Adrenal gland (tissue), 12 donors: ENCODE measurements around the gene SPRY1. TPM values are rescaled to one million over a fixed set of nuclear protein-coding genes. Genes with fewer than 3 reads are reported as not detected.
A peak's percentile ranks its signal among the peaks of the same experiment; 100 is the strongest.

Experiments
- DNase-seq, 7 donors: peaks; one replicate each; pipeline ENCODE4 v3.0.0-alpha.2; 2019 to 2020
- H3K27ac ChIP-seq, 5 donors: fragments of 200-600 bp; sonication (generic) in 4 of 5; 1 replicate in 3 of 5; 2 replicates in 2 of 5; pipeline versions ENCODE4 v1.5.1 to v1.8.0; 2016 to 2020; ENCODE audit warnings: mild to moderate bottlenecking in 1 of 5
- H3K27me3 ChIP-seq: fragments of 200-600 bp; 2 replicates; pipeline ENCODE4 v1.8.0; 2021
- H3K36me3 ChIP-seq, 2 donors: fragments of 200-600 bp; replicated peaks in 1 of 2; 1 replicate in 1 of 2; 2 replicates in 1 of 2; pipeline versions ENCODE4 v1.5.1 to v1.8.0; 2018 to 2022
- H3K4me1 ChIP-seq, 2 donors: fragments of 200-600 bp; replicated peaks in 1 of 2; 1 replicate in 1 of 2; 2 replicates in 1 of 2; pipeline versions ENCODE4 v1.5.1 to v1.8.0; 2018 to 2021
- H3K4me3 ChIP-seq, 4 donors: fragments of 200-600 bp; sonication (generic) in 3 of 4; one replicate each; pipeline ENCODE4 v1.5.1; 2016 to 2018
- H3K9me3 ChIP-seq, 3 donors: fragments of 200-600 bp; sonication (generic) in 1 of 3; replicated peaks in 1 of 3; 1 replicate in 2 of 3; 2 replicates in 1 of 3; pipeline versions ENCODE4 v1.5.1 to v1.8.0; 2016 to 2021
- POLR2A ChIP-seq, 2 donors: fragments of 450-650 bp; IDR thresholded peaks; one replicate each; pipeline ENCODE4 v1.6.1; 2017; ENCODE audit warnings: antibody characterized with exemption in 2 of 2, mild to moderate bottlenecking in 2 of 2, moderate library complexity in 1 of 2
- WGBS, 4 donors: extraction: QIAGEN DNeasy Blood & Tissue Kit in 2 of 4; methylation state at CpG; one replicate each; pipeline versions ENCODE4 v1.1.5 to v1.1.7; 2013 to 2017; 5-methylcytosine and 5-hydroxymethylcytosine counted together
- intact Hi-C, 2 donors: fragments of 100-400 bp; cut with DNase I; formaldehyde crosslinking; loops; one replicate each; pipeline versions ENCODE4 v1.14.1 to v1.15.0; 2022 to 2023
- polyA plus RNA-seq, 3 donors: library from polyadenylated mRNA; stranded (reverse); fragments of 200-250 nt in 2 of 3; fragments of 350-450 nt in 1 of 3; fragmentation: Illumina TruSeq in 1 of 3; extraction: RNeasy Lipid Tissue Mini Kit (QIAGEN cat#74804) in 1 of 3; gene quantifications; one replicate each; pipeline ENCODE4 v1.2.3, GENCODE V29; 2013 to 2014
- total RNA-seq, 9 donors: library from RNA; depleted of rRNA in 4 of 9; stranded (reverse); fragments of >200 nt in 4 of 9; fragments of 120-200 nt in 1 of 9; fragmentation: NEBNext Ultra II Directional in 1 of 9; extraction: Animal tissue kit (Norgen Biotek cat#: 25700) in 1 of 9; gene quantifications; one replicate each; pipeline versions ENCODE4 v1.1.0 to v1.2.4, GENCODE V29; 2013 to 2023
- TF ChIP-seq, protein P1 (sequence below), 6 experiments: fragments of 450-650 bp in 4 of 6; fragments of 200-600 bp in 2 of 6; sonication (generic) in 1 of 6; IDR thresholded peaks; 1 replicate in 5 of 6; 2 replicates in 1 of 6; pipeline versions ENCODE4 v1.5.1 to v1.8.0; 2016 to 2021; ENCODE audit warnings: antibody characterized with exemption in 6 of 6, mild to moderate bottlenecking in 2 of 6, moderate library complexity in 1 of 6
- donor health status: healthy with polysubstance abuse.
- donor health status: Bipolar disorder and iron deficiency.
- donor health status: DM: yes; HTN: yes; CAD: no.
- donor health status: DM: no; HTN: no; CAD: no.
- donor health status: DM: no; HTN: no; CAD: no.
- donor health status: DM: yes; HTN: yes; CAD: no.

The SPRY1 gene
- total and polyA plus RNA-seq, 12 donors = 12.6 to 95.6 (median 57.4) TPM

DNA sequence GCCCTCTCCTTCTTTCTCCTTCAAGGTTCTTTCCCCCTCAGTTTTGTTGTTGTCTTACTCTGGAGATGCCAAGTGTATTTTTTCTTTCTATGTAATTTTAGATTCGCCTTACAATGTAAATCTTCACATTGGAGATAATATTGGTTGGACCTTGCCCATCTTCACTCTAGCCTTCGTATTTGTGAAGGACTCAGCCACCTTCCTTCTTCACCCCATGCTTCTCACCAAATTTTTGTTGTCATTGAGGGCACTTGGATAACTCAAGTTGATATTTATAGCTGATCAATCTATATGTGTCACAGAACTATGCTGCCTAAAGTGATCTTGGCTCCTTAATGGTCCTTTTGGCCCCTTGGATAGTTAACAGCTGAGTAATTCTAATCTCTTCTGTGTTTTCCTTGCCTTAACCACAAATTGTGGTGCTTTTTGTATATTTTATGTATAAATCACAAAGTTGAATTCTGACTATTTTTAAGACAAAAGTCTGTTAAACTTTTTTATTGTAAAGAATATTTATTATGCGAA, 6.5 kb downstream of the SPRY1 start:
- Histone ChIP-seq H3K4me3 (peak overlapping the region in 1 of 4 donors; percentile 84), H3K36me3 (peaks cover 0 to 18% of the 10 kb centered on the region in 2 donors), H3K4me1 (peaks cover 0 to 15% of the 10 kb centered on the region in 2 donors), H3K27me3 (no peaks in the 10 kb centered on the region), H3K27ac (peak overlapping the region in 1 of 5 donors; percentile 9), H3K9me3 (no peaks in the 10 kb centered on the region)
- intact Hi-C loops = loop anchor here in 1 of 2 donors (10.0 kb wide), 2 partner anchors 252 to 712 kb away; no protein-coding TSS in a partner anchor
- DNase-seq = no peak
- no peak for TF ChIP-seq POLR2A (IDR thresholded peaks at IDR 0.05)
- TF ChIP-seq, protein P1, sequence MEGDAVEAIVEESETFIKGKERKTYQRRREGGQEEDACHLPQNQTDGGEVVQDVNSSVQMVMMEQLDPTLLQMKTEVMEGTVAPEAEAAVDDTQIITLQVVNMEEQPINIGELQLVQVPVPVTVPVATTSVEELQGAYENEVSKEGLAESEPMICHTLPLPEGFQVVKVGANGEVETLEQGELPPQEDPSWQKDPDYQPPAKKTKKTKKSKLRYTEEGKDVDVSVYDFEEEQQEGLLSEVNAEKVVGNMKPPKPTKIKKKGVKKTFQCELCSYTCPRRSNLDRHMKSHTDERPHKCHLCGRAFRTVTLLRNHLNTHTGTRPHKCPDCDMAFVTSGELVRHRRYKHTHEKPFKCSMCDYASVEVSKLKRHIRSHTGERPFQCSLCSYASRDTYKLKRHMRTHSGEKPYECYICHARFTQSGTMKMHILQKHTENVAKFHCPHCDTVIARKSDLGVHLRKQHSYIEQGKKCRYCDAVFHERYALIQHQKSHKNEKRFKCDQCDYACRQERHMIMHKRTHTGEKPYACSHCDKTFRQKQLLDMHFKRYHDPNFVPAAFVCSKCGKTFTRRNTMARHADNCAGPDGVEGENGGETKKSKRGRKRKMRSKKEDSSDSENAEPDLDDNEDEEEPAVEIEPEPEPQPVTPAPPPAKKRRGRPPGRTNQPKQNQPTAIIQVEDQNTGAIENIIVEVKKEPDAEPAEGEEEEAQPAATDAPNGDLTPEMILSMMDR (IDR thresholded peaks at IDR 0.05) = no peak
- 73 to 85% (median 82%) methylated on average over 3 of the region's 3 CpGs for WGBS, 4 donors

GRCh38 chr4:123404533-123404932, 7.9 kb downstream of the SPRY1 start:
- H3K4me1 ChIP-seq = peaks cover 0 to 15% of the 10 kb centered on the region in 2 donors
- no peaks in the 10 kb centered on the region for H3K9me3 ChIP-seq
- peak overlapping the region in 1 of 5 donors; percentile 44 for H3K27ac ChIP-seq
- H3K36me3 ChIP-seq = peaks cover 0 to 18% of the 10 kb centered on the region in 2 donors
- H3K27me3 ChIP-seq = no peaks in the 10 kb centered on the region
- H3K4me3 ChIP-seq = peak overlapping the region in 1 of 4 donors; percentile 84
- WGBS, 4 donors = 78 to 85% (median 83%) methylated on average over 4 of the region's 4 CpGs
- DNase-seq = no peak
- intact Hi-C loops = loop anchor here in 1 of 2 donors (10.0 kb wide), 2 partner anchors 250 to 710 kb away; no protein-coding TSS in a partner anchor
- TF ChIP-seq, protein P1 (IDR thresholded peaks at IDR 0.05) = no peak
- no peak for TF ChIP-seq POLR2A (IDR thresholded peaks at IDR 0.05)

DNA sequence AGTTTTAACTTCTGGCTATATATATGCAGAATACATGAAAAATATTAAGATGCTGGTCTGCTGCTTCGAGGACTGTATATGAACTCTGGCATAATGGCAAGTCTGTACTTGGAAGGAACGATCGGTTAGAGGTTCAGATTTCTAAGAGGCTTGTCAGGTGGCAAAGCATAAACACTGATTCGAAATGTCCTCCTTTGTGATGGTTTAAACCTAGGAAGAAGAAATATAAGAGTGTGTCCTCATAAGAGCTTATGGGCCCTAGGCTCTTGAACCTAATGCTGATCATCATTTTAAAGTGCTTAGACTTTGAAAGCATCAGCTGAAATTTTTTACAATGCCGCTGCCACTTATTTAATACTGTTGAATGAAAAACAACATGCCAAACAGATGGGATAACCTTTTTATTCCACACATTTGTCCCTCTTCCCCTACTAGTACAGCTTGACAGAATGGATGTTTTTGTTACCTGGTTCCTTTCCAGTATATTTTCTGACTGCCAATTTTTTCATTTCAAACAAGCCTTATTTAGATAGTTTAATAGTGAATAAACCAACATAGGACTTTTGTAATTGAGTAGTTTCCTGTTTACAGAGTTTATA, 8.8 kb downstream of the SPRY1 start:
- WGBS, 4 donors = 69 to 82% (median 80%) methylated on average over 5 of the region's 5 CpGs
- intact Hi-C loops = loop anchor here in 1 of 2 donors (10.0 kb wide), 2 partner anchors 249 to 709 kb away; no protein-coding TSS in a partner anchor
- peaks cover 0 to 18% of the 10 kb centered on the region in 2 donors for H3K36me3 ChIP-seq
- peak overlapping the region in 2 of 5 donors; percentile 2 to 44 for H3K27ac ChIP-seq
- H3K9me3 ChIP-seq = no peaks in the 10 kb centered on the region
- no peak for DNase-seq
- H3K27me3 ChIP-seq = no peaks in the 10 kb centered on the region
- peak overlapping the region in 1 of 4 donors; percentile 84 for H3K4me3 ChIP-seq
- TF ChIP-seq, protein P1 (IDR thresholded peaks at IDR 0.05) = no peak
- TF ChIP-seq POLR2A (IDR thresholded peaks at IDR 0.05) = no peak
- peaks cover 0 to 15% of the 10 kb centered on the region in 2 donors for H3K4me1 ChIP-seq

GRCh38 chr4:123406872-123407271, 10.3 kb downstream of the SPRY1 start:
- DNase-seq = no peak
- no peak overlapping the region for H3K27ac ChIP-seq
- TF ChIP-seq POLR2A (IDR thresholded peaks at IDR 0.05) = no peak
- TF ChIP-seq, protein P1 (IDR thresholded peaks at IDR 0.05) = no peak
- 90 to 92% (median 91%) methylated on average over 4 of the region's 4 CpGs for WGBS, 4 donors
- H3K27me3 ChIP-seq = no peaks in the 10 kb centered on the region
- peaks cover 0 to 15% of the 10 kb centered on the region in 2 donors for H3K36me3 ChIP-seq
- no peaks in the 10 kb centered on the region for H3K9me3 ChIP-seq
- peaks cover 0 to 15% of the 10 kb centered on the region in 2 donors for H3K4me1 ChIP-seq
- no peak overlapping the region for H3K4me3 ChIP-seq
- intact Hi-C loops = loop anchor here in 1 of 2 donors (10.0 kb wide), 2 partner anchors 248 to 708 kb away; no protein-coding TSS in a partner anchor
